KBM-7 (cell line): ENCODE data around the gene KCND2.
A peak's percentile ranks its signal among the peaks of the same experiment; 100 is the strongest.
"Not testable (repeated sequence)": the region's sequence is repeated elsewhere in the genome, so short reads cannot be mapped to it uniquely, and the experiment has no call there.

ENCODE experiments used
- DNase-seq: peaks from one replicate; pipeline ENCODE4 v3.0.0-alpha.2; 2015
- in situ Hi-C: fragments of 300-500 bp; cut with MboI; formaldehyde crosslinking; loops from 2 replicates; pipeline ENCODE4 v1.14.3; 2020; ENCODE audit warnings: low sequenced_read_pairs, low pct_unique_long_range_greater_than_20kb, mixed read lengths

KCND2 gene

DNA sequence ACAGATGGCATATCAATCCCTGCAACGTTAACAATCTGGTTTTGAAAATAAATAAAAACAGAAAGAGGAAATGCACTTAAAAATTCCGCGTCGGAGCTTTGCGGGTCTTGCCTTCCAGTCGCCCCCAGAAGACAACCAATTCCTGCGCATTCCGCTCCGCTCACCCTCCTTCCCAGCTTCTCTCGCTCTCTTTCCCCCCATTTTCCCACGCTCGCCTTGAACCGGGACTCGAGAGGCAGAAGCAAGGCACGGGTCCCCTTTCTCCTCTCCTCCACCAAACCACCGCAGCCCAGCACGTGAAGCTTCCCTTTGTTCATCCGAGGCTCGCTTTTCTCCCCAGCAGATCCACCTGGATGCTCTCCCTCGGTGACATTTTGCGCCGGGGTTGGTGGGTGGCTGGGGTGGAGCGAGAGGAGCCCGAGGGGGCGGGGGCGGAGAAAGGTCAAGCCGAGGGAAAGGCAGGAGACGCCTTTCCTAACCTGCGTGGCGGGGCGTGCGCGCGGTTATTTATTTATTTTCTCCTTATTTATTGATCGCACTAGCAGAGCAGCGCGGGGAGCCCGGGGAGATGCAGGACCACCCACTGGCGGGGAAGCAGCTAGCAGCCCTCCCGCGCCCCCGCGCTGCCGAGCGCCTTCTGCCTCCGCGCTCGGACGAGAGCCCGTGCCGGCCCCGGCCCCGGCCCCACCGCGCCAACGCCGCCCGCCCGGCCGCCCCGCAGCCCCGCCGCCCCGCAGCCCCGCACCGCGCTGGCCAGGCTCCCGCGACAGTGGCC lies at the start of gene KCND2:
KCND2 (plus strand) TSS at position 475 of the 775 bp plus-strand sequence.
- in situ Hi-C loops: no loop called here
- no peak for DNase-seq

DNA sequence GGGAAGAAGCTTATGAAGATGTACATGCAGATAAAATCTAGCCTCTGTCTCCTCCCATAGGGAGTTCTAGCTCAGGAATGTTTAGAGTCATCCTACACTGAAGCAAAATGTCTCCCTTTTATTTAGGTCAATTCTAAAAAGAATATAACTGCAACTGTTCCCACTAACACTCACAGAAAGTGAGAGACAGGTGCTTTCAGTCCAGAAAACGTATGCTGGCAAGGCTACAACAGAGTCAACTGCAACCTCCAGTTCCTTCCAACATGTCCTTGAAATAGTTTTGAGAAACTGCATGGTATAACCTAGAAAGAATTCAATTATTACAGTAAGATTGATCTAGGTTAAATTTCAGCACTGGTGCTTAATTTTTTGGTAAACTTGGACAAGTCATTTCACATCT lies 46.8 kb upstream of the KCND2 start:
- in situ Hi-C loops: no loop called here
- DNase-seq: no peak

DNA sequence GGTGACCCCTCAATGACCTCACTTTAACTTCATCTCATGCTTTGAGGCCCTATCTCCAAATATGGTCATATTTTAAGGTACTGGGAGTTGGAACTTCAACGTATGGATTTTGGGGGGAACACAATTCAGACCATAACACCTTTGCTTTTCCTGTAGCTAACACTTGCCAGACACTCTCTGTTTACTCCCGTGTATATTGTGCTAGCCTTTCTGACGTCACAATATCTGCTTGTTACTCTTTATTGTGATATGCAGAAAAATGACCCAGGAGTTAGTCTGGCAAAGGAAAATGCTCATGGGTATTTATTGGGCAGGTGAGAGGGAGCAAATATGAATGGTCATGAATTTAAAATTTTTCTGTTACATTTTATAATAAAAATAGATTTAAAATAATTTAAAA lies 45.7 kb upstream of the KCND2 start:
- DNase-seq: no peak
- in situ Hi-C loops: no loop called here

DNA sequence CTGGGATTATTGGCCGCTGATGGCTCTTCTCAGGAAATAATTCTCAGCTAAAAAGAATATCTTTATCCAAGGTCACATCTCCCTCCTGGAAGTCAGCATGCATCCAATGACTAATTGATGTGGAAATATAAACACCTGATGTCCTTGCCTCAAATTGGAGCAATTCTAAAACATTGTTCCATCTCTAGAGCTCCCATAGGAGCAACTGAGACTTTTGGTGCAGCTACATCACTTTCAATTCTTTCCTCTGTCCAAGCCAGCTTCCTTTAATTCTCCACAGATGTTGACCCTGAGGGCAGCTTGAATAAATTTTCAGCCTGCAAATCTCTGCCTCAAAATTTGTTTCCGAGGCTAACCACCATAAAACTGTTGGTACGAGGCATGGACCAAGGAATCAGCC lies 43.9 kb upstream of the KCND2 start:
- DNase-seq: no peak
- in situ Hi-C loops: no loop called here

DNA sequence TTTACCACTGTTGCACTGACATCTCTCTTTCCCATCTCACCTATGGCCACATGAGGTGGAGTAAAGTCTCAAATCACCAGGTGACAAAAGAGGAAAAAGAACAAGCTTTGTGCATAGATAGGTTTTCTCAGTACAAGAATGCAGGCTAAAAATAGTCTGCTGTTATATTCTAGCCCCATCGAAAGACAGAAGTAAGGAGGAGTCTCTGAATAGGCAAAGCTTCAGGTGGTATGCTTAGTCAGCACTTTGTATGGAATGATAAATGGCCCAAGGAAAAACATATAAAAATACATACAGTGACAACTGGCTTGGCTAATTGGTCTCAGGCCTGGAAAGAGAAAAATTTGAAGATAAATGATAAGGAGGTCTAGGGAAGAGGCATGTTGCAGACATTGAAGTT lies 39.6 kb upstream of the KCND2 start:
- in situ Hi-C loops: no loop called here

DNA sequence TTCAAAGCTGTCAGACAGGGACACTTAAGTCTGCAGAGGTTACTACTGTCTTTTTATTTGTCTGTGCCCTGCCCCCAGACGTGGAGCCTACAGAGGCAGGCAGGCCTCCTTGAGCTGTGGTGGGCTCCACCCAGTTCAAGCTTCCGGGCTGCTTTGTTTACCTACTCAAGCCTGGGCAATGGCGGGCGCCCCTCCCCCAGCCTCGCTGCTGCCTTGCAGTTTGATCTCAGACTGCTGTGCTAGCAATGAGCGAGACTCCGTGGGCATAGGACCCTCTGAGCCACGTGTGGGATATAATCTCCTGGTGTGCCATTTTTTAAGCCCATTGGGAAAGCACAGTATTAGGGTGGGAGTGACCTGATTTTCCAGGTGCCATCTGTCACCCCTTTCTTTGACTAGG lies 32.6 kb upstream of the KCND2 start:
- in situ Hi-C loops, DNase-seq: not testable (repeated sequence)

More for the DNA sequence above, 39.6 kb upstream of the KCND2 start:
- DNase-seq: no peak

DNA sequence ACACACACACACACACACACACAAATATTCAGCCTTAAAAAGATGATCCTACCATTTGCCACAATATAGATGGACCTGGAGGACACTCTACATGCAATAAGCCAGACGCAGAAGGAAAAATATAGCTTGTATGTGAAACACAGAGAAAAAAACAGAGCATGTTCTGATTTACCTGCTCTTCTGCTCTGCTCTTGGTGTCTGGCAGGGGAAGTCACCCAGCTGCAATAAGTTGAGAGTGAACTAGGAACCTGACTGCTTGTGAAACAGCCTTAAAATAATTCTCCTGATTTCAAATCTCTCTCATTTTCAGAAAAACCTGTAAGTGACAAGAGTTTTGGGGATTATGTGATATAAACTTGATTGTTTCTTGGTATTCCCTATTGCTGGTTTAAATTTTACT lies 31.0 kb upstream of the KCND2 start:
- no peak for DNase-seq
- in situ Hi-C loops: no loop called here

DNA sequence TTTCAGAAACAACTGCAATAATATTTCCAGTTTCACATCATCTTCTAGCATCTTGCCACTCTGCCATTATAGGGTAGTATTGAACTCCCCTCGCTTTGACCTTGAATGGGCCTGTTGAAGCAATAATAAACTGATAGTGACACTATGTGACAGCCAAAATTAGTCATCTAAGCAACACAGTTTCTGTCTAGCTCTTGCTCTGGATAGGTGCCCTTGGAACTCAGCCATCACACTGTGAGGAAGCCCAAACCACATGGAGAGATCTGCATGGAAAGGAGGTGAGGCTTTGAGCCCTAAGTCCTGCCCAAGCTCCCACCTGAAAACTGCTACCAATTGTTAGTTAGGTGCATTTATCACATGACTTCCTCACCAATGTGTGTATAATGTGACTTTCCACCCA lies 18.1 kb upstream of the KCND2 start:
- DNase-seq: no peak
- in situ Hi-C loops: no loop called here

DNA sequence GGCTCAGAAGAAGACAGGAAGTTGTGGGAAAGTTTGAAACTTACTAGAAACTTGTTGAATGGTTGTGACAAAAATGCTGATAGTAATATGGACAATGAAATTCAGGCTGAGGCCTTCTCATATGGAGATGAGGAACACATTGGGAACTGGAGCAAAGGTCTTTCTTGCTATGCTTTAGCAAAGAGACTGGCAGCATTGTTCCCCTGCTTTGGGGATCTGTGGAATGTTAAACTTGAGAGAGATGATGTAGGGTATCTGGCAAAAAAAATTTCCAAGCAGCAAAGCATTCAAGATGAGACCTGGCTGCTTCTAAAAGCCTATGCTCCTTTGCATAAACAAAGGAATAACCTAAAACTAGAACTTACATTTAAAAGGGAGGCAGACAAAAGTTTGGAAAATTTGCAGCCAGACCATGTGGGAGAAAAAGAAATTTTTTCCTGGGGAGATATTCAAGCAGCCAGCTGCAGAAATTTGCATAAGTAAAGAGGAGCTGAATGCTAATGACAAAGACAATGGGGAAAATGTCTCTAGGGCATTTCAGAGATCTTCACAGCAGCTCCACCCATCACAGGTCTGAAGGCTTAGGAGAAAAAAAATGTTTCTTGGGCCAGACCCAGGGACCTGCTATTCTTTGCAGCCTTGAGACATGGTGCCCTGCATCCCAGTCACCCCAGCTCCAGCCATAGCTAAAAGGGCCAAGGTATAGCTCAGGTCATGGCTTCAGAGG lies 16.5 kb upstream of the KCND2 start:
- in situ Hi-C loops: no loop called here
- DNase-seq: no peak

DNA sequence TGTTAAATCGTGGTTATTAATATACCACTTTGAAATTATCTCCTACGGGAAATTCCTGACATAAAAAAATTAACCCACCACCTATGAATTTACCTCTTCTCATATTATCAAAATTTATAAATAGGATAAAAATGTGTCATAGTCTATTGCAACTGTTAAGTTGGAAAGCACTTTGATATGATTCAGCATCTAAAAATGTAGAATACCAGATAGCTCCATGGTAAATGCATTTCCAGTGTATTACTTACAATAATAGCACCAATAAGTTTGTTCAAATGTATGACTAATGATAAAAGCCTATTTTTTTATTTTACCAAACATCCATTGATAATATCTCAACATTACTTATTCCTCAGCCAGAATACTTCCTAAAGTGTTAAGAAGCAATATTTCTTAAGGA lies 13.6 kb upstream of the KCND2 start:
- in situ Hi-C loops: no loop called here
- DNase-seq: no peak

DNA sequence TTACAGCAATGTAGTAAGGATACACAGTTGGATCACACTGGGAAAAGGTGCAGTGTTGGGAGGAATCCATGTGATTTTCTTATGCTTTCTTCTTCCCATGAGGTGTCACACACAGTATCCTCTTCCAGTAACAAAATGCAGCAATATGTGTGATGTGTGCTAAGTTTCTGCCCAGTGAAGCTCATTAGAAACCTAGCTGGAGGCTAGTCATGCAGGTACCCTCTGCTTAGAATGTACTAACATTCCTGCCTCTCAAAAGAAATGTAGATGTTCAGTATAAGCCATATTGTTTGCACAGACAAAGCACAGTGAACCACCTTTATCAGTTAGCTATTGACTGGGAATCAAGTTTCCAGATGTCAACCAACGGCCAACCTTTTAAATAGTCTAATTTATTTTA lies 12.9 kb upstream of the KCND2 start:
- in situ Hi-C loops: no loop called here

DNA sequence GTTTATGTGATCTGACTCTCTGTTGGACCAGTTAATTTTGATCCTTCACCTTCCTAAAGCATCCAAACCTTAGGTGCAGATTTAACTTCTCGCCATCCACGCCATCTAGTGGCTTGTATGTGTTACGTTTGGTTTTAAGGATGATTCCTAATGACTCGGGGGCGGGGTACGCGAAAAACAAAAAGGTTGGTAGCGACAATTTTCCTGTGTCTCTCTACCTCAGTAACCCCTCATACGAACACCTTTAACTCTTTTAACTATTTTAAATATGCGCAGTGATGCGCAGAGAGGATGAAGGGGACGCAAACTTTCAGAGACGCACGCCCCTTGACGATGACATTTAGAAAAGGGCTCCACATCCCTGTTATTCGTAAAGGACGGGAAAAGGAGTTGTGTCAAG lies 714 bp upstream of the KCND2 start:
- in situ Hi-C loops: no loop called here
- peak; percentile 52 for DNase-seq

More for the DNA sequence above, 12.9 kb upstream of the KCND2 start:
- DNase-seq: no peak

DNA sequence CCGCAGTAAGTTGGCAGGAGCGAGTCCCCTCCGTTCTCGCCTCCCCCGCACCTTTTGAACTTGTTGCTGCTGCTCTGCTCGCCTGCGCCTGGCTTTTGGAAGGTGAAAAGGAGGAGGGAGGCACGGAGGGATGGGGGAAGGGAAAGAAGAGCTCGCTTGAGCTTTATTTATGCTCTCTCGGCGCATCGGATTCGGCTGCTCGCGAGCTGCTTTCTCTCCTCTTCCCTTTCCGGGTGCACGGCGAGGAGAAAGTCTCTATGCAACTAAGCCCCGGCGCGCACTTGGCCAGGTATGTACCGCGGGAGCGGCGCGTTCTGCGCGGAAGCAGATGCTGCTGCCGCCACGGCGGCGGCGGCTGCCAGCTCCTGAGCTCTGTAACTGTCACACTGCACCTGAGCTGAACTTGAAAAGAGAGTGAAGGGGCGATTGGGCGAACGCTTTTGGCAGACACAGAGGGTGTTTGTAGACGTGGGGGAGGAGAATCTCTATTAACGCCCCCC lies 551 bp downstream of the KCND2 start:
- peak; percentile 10 for DNase-seq
- in situ Hi-C loops: no loop called here

DNA sequence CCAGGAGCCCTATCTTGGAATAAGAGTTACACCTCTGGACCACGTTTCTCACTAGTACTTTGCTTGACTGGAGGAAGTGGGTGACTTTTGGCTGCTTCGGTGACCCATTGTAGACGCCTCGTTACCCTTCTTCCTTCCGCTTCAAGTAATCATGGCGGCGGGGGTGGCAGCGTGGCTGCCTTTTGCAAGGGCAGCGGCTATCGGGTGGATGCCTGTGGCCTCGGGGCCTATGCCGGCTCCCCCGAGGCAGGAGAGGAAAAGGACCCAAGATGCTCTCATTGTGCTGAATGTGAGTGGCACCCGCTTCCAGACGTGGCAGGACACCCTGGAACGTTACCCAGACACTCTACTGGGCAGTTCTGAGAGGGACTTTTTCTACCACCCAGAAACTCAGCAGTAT lies 1.5 kb downstream of the KCND2 start:
- DNase-seq: no peak
- in situ Hi-C loops: no loop called here

DNA sequence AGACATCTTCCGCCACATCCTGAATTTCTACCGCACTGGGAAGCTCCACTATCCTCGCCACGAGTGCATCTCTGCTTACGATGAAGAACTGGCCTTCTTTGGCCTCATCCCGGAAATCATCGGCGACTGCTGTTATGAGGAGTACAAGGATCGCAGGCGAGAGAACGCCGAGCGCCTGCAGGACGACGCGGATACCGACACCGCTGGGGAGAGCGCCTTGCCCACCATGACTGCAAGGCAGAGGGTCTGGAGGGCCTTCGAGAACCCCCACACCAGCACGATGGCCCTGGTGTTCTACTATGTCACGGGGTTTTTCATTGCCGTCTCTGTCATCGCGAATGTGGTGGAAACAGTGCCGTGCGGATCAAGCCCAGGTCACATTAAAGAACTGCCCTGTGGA lies 1.9 kb downstream of the KCND2 start:
- DNase-seq: no peak

DNA sequence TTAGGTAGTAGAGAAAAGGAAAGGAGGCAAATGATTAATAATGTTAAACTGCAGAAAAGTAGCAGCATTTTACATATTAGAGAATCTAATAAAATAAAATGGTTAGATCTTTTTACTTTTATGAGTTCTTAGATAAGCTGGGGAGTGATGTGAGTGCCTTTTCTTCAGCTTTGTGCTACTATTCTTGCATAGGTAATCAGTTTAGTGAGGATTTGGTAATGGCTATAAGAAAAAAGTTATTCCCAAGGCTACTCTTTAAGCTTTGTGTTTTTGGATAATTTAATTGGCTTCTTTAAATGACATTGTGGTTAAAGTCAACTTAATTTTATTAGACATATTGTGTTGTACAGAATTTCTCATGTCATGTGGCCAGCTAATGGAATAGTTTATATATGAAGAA lies 3.7 kb downstream of the KCND2 start:
- no peak for DNase-seq
- in situ Hi-C loops: no loop called here

More for the DNA sequence above, 1.9 kb downstream of the KCND2 start:
- in situ Hi-C loops: no loop called here

DNA sequence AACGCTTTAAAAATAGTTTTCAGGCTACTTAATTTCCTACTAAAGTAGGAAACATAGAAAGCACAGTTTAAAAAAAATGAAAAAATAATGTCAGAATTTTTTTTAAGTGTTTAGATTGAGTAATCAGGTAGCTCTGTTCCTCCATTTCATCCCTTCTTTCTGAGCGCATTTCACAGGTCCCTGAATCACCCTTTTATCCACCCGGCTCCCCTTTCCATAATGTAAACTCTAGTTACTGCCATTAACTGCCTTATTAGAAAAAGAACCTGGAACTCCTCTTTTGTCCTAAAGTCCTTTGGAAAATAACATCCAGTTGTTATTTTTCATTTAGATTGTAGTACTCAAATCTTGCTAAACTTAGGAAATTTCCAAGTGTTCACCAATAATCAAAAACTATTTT lies 5.8 kb downstream of the KCND2 start:
- no peak for DNase-seq
- in situ Hi-C loops: no loop called here

DNA sequence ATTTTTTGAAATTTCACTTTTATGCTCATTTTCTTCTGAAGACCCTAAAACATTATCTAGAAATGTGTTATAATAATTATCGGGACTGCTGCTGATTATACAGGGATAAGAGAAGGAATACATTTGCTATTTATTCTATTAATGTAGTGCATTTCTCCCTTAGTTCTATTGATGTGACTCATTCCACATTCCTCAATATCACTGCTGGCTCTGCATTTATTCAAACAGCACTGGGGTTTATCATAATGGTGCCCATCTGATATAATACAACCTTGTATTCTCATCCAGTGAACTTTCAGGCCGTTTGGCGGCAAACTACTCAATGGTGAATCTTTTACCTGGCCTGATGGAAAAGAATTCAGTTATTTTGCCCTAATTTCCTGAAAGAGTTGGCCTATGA lies 7.8 kb downstream of the KCND2 start:
- DNase-seq: no peak
- in situ Hi-C loops: no loop called here

DNA sequence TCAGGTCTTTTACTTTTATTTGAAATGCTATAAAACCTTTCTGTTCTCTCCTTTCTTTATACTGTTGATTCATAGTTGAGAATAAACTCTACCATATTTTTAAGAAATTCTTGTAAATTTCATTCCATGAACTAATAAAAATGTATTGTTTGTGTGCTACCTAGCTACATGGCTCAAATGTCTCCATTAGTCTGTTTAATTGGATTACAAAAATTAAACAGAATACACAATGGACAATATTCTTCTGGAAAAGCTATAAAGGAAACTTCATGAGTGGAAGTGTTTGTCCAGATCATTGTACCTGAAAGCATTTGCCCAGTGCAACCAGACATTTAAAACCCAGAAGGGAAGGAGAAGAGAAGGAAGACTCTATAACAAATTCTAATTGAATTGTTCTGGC lies 20.1 kb downstream of the KCND2 start:
- in situ Hi-C loops: no loop called here
- no peak for DNase-seq

DNA sequence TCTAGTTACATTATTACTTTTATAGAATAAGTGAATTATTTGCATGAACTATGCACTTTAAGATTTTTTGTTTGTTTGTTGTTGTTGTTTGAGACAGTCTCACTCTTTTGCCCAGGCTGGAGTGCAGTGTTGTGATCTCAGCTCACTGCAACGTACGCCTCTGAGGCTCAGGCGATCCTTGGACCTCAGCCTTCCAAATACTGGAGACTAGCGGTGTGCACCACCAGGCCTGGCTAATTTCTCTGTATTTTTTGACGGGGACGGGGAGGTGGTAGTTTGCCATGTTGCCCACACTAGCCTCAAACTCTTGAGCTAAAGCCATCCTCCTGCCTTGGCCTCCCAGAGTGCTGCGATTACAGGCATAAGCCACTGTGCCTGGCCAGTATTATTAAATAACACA lies 29.2 kb downstream of the KCND2 start:
- in situ Hi-C loops: no loop called here
- DNase-seq: no peak

DNA sequence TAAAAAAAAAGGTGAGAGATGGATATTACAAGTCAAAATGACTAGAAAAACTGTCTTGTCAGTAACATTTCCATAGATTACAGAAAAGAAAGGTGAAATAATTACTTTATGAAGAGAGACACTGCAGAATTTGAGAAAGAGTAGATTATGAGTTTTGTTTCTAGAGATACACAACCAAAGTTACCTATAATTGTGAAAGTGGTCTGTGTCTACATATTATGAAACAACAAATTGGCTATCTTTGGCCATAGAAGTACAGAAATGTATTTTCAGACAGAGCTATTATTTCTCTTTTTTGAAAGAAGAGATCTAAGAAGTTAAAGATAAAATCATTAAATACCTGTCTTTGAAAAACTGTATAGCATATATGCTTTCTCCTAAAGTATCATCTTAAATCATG lies 30.1 kb downstream of the KCND2 start:
- in situ Hi-C loops: no loop called here
- no peak for DNase-seq
